Activated CD4-positive, alpha-beta T cell treated with anti-CD3 and anti-CD28 coated beads, Interleukin-2, amount 50 U/mL, for 1 hour (primary cell): ENCODE data around the gene DOK6.
"Not testable (repeated sequence)": the region's sequence is repeated elsewhere in the genome, so short reads cannot be mapped to it uniquely, and the experiment has no call there.

Source experiments
- DNase-seq: peaks from one replicate; pipeline ENCODE4 v3.0.0-alpha.2; 2020

DOK6 gene

GRCh38 chr18:69820538-69820937 is 419.9 kb downstream of the DOK6 start:
- no peak for DNase-seq

- DNase-seq: no peak
These were observed 429.5 kb downstream of the DOK6 start for GRCh38 chr18:69830189-69830588.

DNA sequence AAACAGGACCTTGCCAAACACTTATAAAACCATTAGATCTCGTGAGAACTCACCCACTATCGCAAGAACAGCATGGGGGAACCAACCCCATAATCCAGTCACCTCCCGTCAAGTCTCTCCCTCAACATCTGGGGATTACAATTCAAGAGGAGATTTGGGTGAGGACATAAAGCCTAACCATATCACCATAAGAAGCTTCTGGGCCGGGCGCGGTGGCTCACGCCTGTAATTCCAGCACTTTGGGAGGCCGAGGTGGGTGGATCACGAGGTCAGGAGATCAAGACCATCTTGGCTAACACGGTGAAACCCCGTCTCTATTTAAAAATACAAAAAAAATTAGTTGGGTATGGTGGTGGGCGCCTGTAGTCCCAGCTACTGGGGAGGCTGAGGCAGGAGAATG is 434.3 kb downstream of the DOK6 start:
- not testable (repeated sequence) for DNase-seq

- DNase-seq: no peak
These were observed 437.3 kb downstream of the DOK6 start for GRCh38 chr18:69838003-69838402.

- DNase-seq: no peak
These were observed 438.1 kb downstream of the DOK6 start for GRCh38 chr18:69838620-69839411.

DNA sequence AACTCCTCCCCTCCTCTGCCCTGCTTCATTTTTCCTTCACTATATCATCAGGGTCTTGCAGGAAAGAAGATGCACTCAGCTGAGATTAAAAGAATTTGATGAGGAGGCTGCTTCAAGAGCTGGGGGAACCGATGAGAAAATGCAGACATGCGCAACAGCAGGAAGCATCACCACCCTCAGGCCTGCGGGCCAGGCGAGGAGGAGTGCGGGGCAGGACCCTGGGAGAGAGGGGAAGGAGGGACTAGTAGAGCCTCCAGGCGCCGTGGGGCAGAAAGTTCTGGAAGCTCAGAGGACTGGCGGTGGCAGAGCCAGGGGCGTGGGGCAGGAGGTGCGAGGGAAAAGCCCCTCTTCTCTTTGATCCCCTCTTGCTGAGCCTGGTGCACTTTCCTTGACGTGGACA is 438.8 kb downstream of the DOK6 start:
- DNase-seq: no peak

DNA sequence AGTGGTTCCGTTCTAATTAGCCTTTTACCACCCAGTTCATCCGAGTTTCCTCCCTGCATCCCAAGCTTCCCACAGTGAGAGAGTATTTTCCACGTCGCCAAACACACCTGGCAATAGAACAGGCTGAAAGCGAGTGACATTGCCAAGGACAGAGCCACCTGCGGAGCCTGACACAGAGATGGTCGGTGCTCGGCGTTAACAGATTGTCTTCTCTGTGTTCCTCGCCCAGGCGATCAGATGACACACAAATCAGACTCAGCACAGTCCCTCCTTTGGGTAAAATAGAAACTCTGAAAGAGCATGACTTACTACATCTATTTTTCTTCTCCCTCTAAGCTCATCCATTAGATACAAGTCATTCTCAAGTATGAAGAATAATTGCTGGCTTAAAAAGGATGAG is 439.3 kb downstream of the DOK6 start:
- DNase-seq: no peak

- DNase-seq: no peak
These were observed 439.8 kb downstream of the DOK6 start for GRCh38 chr18:69840445-69840844.

DNA sequence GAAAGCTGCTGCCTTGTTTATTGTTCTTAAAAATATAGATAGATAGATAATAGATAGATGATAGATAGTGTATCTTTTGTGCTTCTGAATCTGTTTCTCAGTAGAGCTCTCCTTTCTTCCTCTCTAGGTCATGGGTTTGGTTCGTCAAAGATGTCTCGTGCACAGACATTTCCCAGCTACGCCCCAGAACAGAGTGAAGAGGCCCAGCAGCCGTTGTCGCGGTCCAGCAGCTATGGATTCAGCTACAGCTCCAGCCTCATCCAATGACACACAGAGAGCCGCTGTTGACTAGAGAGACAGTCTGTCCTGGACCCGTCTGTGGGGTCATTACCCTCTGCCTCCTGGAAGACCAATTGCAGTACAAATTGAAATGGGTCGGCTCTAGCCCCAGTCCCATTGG is 440.4 kb downstream of the DOK6 start:
- no peak for DNase-seq

- DNase-seq: no peak
These were observed 442.3 kb downstream of the DOK6 start for GRCh38 chr18:69843015-69843414.

GRCh38 chr18:69844656-69845055 is 444.0 kb downstream of the DOK6 start:
- no peak for DNase-seq

- no peak for DNase-seq
These were observed 445.2 kb downstream of the DOK6 start for GRCh38 chr18:69845593-69846506.

GRCh38 chr18:69853051-69853450 is 452.4 kb downstream of the DOK6 start:
- DNase-seq: no peak

DNA sequence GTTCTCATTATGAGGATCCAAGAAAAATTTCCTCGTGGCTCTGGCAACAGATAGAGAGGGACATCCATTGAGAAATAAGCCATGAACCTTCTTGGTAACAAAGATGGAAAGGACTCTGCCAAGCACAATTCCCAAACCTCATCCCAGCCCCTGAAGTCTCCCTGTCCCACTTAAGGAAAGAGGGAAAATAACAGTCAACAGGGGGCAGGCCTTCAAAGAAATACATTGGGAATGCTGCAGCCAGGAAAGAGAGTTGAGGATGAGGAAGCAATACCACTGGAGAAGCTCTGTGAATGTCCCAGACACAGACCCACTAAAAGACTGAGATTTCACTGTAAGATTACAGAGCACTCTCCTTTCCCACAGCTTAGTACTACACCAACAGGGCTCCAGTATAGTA is 453.8 kb downstream of the DOK6 start:
- DNase-seq: no peak

- DNase-seq: no peak
These were observed 458.2 kb downstream of the DOK6 start for GRCh38 chr18:69858897-69859296.

DNA sequence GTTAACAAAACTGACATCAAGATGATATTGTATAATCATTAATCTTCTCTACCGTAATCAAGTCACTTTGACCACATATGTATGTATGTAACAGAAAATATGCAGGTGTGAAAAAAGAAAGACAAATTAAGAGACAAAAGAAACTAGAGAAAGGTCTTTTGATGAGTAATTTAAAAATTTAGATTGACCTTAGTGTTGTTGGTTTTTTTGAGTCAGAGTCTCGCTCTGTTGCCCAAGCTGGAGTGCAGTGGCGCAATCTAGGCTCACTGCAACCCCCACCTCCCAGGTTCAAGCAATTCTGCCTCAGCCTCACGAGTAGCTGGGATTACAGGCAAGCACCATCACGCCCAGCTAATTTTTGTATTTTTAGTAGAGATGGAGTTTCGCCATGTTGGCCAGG is 464.1 kb downstream of the DOK6 start:
- DNase-seq: not testable (repeated sequence)

DNA sequence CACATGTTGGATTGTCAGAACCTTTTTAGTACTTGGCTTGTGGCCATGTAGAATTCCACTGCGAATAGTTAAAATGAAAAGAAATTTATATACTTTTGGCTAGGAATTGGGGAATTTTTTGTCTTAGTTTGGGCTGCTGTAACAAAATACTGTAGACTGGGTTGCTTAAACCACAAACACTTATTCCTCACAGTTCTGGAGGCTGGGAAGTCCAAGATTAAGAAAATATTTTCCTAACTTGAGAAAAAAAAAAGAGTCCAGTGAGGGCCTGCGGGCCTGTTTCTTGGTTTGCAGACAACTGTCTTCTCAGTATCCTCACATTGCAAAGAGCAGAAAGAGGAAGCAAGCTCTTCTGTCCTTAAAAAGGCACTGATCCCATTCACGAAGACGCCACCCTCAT is 465.1 kb downstream of the DOK6 start:
- no peak for DNase-seq

DNA sequence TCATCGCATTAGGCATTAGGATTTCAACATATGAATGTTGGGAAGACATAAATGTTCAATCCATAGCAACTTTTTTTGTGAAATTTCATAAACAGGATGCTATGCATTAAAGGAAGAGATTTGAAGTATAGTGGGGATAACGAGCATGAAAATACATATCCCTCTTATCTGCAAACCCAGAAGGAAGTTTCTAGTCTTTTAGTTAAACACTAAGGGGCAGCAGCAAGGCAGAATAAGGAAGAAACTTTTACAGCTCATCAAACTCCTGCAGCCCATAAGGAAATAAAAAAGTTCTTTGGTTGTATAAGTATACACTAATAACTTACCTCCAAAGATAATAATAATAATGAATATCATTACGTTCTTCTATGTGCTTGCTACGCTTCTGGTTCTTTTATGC is 465.5 kb downstream of the DOK6 start:
- DNase-seq: no peak

DNA sequence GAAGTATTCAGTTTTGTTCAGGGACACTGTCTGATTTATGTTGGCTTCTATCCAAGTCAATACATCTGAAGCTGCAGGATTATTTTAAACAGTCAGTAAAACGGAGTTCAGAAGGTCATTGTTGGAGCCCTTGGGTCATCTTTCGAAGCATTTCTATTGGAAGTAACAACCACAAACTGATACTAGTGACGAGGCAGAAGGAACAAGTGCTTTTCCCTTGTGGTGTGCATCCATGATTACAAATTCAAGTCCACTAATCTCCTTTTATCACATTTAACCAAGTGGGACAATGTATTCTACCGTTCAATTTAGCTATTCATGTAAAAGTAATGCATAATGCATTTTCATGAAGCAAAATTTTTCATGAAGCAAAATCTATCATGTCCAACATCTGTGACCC is 470.0 kb downstream of the DOK6 start:
- no peak for DNase-seq

- DNase-seq: no peak
These were observed 470.7 kb downstream of the DOK6 start for GRCh38 chr18:69871363-69871762.

- no peak for DNase-seq
These were observed 472.0 kb downstream of the DOK6 start for GRCh38 chr18:69872661-69873060.

DNA sequence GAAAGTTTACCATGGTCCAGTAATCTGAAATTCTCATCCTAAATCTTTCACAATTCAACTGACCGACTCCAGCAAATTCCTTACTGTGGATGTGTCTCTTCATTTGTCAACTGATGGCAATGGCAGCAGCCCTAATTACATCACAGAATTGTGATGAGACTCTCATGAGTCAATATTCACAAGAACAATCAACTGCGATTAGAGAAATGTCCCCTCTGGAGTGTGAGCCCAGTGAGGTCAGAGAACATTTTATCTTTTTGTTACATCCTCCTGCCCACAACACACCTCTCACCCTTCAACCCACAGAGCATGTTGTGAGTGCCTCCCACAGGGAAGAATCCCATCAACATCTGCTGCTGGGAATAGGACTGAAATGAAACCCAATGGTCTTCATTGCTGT is 473.4 kb downstream of the DOK6 start:
- DNase-seq: no peak

DNA sequence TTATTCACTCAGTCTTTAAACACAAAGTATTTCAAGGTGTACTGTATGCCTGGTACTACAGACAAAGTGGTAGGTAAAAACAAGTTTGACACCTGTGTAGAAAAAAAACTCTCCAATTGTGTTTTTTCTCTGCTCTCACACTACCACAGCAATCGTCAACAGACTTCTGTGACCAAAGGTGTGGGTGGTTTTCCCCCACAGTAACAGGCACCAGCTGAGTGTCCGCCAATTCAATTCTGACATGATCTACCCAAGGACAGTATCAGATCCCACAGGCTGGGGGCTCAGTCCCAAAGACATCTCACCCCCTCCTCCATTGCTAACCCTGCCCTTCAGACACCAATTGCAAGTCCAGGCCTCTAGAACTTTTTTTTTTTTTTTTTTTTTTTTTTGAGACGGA is 475.8 kb downstream of the DOK6 start:
- DNase-seq: no peak
